Neural crest cell (in vitro differentiated cells): ENCODE measurements around the gene ZNF446. TPM values are rescaled to one million over a fixed set of nuclear protein-coding genes. Genes with fewer than 3 reads are reported as not detected.

ENCODE experiments used
- DNase-seq: peaks from one replicate; pipeline ENCODE4 v3.0.0; 2021; ENCODE audit warnings: low read depth, mixed read lengths, low spot score
- H3K27ac Mint-ChIP-seq: one replicate; pipeline ENCODE4 v1.8.0; 2021; ENCODE audit warnings: mild to moderate bottlenecking, mixed read lengths; ENCODE audit not compliant: unreplicated experiment
- H3K27me3 Mint-ChIP-seq: 2 replicates; pipeline ENCODE4 v1.8.0; 2021; ENCODE audit warnings: low read depth, mild to moderate bottlenecking, mixed read lengths
- H3K36me3 Mint-ChIP-seq: 2 replicates; pipeline ENCODE4 v1.8.0; 2021; ENCODE audit warnings: low read depth, mild to moderate bottlenecking, mixed read lengths
- H3K4me1 Mint-ChIP-seq: 2 replicates; pipeline ENCODE4 v1.8.0; 2021; ENCODE audit warnings: mixed read lengths
- H3K4me3 Mint-ChIP-seq: one replicate; pipeline ENCODE4 v1.8.0; 2021; ENCODE audit warnings: mild to moderate bottlenecking, mixed read lengths
- H3K9me3 Mint-ChIP-seq: 2 replicates; pipeline ENCODE4 v1.8.0; 2021; ENCODE audit warnings: mixed read lengths
- CTCF ChIP-seq: fragments of 200-600 bp; sonication (generic); conservative IDR thresholded peaks from 2 replicates; pipeline ENCODE4 v1.5.0; 2021; ENCODE audit warnings: antibody characterized with exemption, mild to moderate bottlenecking
- long read RNA-seq: library from polyadenylated mRNA; unstranded; transcript quantifications from one replicate; pipeline ENCODE4 v2.0.0, GENCODE V29; 2020
- total RNA-seq: library from RNA; stranded (reverse); gene quantifications from 2 replicates; pipeline ENCODE4 v1.2.1, GENCODE V29; 2021

ZNF446 gene
- 16.5 and 18.6 TPM in 2 replicates for total RNA-seq
- long read RNA-seq, partial matches to known transcripts: 0 of 4 reads
- long read RNA-seq, other reads (novel, unspliced or antisense): 2 of 4 reads

GRCh38 chr19:58475714-58476497 lies at the start of gene ZNF446:
TSS of gene ZNF446 (plus strand) at chr19:58476352. CDS start at chr19:58477219, 867 bp downstream.
- H3K4me3 Mint-ChIP-seq: peak within 1 kb of the TSS; percentile 96
- DNase-seq: peak; percentile 92
- H3K4me1 Mint-ChIP-seq: peaks cover 25% of the 10 kb centered on the region
- peak within 1 kb of the TSS; percentile 99 for H3K27ac Mint-ChIP-seq
- no peaks in the 10 kb centered on the region for H3K9me3 Mint-ChIP-seq
- H3K36me3 Mint-ChIP-seq: no peaks in the 10 kb centered on the region
- TF ChIP-seq CTCF: no peak
- H3K27me3 Mint-ChIP-seq: peaks cover 7% of the 10 kb centered on the region

GRCh38 chr19:58428617-58429016 lies 47.5 kb upstream of the ZNF446 start:
- Mint-ChIP-seq H3K4me3 (no peak overlapping the region), H3K27ac (no peak overlapping the region), H3K9me3 (peaks cover 18% of the 10 kb centered on the region), H3K27me3 (no peaks in the 10 kb centered on the region), H3K4me1 (no peaks in the 10 kb centered on the region), H3K36me3 (peaks cover 41% of the 10 kb centered on the region)
- TF ChIP-seq CTCF: no peak
- DNase-seq: no peak

- no peak for TF ChIP-seq CTCF
- Mint-ChIP-seq H3K27ac (peak overlapping the region; percentile 27), H3K9me3 (peaks cover 20% of the 10 kb centered on the region), H3K36me3 (peaks cover 45% of the 10 kb centered on the region), H3K4me3 (no peak overlapping the region), H3K27me3 (no peaks in the 10 kb centered on the region), H3K4me1 (no peaks in the 10 kb centered on the region)
- DNase-seq: no peak
Measured at GRCh38 chr19:58429745-58430144, 46.4 kb upstream of the ZNF446 start.

- DNase-seq: no peak
- H3K4me3 Mint-ChIP-seq: no peak overlapping the region
- H3K4me1 Mint-ChIP-seq: no peaks in the 10 kb centered on the region
- peaks cover 5% of the 10 kb centered on the region for H3K27me3 Mint-ChIP-seq
- H3K9me3 Mint-ChIP-seq: peaks cover 34% of the 10 kb centered on the region
- peaks cover 55% of the 10 kb centered on the region for H3K36me3 Mint-ChIP-seq
- no peak for TF ChIP-seq CTCF
- no peak overlapping the region for H3K27ac Mint-ChIP-seq
Measured at GRCh38 chr19:58434217-58434616, 41.9 kb upstream of the ZNF446 start.

- DNase-seq: peak; percentile 9
- TF ChIP-seq CTCF: no peak
- H3K9me3 Mint-ChIP-seq: peaks cover 27% of the 10 kb centered on the region
- peaks cover 5% of the 10 kb centered on the region for H3K27me3 Mint-ChIP-seq
- H3K36me3 Mint-ChIP-seq: peaks cover 35% of the 10 kb centered on the region
- H3K4me3 Mint-ChIP-seq: peak within 1 kb of the TSS; percentile 67
- H3K27ac Mint-ChIP-seq: no peak within 1 kb of the TSS
- no peaks in the 10 kb centered on the region for H3K4me1 Mint-ChIP-seq
Measured at GRCh38 chr19:58439576-58440554, 36.3 kb upstream of the ZNF446 start, which contains the start of gene ZNF132. TSS of gene ZNF132 (minus strand) at chr19:58440153. CDS start at chr19:58439821, 332 bp downstream.
